ENCODE data around the gene TOP2A.

The TOP2A gene

DNA sequence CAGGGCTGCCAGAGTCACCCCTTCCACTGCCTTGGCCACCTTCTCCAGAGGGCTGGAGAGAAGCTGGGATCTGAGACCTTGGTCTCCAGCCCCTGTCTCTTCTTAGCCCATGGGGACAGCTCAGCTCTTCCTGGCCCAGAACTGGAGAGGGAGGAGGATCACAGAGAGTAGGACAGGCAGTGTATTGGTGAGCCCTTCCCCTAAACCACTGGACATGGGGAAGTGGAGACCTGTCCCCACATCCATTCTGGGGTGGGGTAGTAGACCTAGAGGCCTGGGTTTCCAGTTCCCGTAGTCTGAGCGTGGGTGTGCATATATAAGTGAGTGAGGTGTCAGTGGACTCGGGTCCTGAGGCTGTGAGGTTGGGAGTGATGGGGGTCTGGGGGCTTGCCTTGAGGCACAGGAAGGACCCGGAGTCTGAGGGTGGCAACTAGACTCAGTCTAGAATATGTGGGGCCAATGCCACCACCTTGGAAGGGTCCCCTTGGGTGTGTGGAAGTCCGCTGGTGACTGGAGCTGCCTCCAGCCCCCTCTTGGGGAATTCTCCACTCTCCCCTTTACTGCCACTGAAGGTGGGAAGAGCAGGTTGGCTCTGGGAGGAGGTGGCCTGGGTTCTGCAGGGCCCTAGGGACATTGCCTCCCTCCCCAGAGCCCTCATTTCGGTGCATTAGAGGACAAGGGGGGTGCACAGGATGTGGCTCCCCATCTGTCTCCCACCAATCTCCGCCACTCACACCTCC, 73.1 kb downstream of the TOP2A start:
- DNase-seq = no peak

DNA sequence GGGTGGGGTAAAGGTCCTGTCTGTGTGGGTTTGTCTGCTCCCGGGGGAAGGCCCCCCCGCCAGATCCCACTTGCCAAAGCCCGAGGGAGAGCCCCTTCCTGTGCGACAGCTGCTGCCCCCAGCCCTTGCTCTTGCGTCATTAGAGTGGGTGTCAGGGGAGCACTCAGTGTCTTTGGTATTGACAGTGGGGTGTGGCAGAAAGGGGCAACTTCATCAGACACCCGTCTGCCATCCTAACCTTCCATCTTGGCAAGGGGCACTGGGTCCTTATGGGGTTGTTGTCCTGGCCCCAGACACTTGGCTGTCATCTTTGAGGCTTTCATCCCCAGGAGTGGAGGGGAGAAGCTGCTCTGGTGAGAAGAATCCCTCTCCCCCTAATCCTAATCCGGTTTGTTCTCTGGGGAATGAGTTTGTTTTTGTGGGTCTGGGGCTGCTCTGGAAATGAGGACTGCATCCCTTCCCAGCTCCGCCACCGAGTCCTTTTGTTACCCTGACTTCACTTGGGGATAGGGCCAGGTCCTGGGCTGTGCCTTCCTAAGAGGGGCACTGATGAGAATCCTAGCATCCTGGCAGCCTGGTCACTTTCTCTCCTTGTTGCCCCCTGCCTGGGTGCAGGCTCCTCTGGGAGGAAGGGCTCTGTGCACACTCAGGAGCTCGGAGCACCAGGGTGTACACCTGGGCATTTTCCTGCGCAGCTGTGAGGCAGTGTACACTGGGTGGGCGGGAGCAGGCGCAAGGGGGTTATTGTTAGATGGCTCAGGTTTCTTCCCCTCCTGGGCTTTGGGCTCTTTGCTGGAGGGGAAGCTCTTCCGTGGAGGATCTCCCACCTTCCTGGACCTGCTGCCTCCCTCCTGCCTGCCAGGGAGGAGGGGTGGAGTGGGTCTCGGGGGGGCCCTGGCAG, 74.2 kb downstream of the TOP2A start:
- peak; percentile 66 for DNase-seq

- no peak for DNase-seq
Observed at GRCh38 chr17:40342504-40343218, 75.0 kb downstream of the TOP2A start.

- DNase-seq = peak; percentile 74
Observed at GRCh38 chr17:40341808-40342503, 75.7 kb downstream of the TOP2A start.

- DNase-seq = peak; percentile 91
Observed at GRCh38 chr17:40340880-40341807, 76.6 kb downstream of the TOP2A start.

- DNase-seq = no peak
Observed at GRCh38 chr17:40340327-40340726, 77.4 kb downstream of the TOP2A start.

GRCh38 chr17:40338941-40339649, 78.6 kb downstream of the TOP2A start:
- DNase-seq = no peak

Data from retina (tissue), 1 donor.